Stimulated activated CD4-positive, alpha-beta T cell treated with anti-CD3 and anti-CD28 coated beads, Interleukin-4, amount 100 ng/mL, for 1 hour (primary cell): ENCODE results near the gene RNFT2.

ENCODE experiments used
- DNase-seq: peaks from one replicate; pipeline ENCODE4 v3.0.0-alpha.2; 2020

The RNFT2 gene, protein sequence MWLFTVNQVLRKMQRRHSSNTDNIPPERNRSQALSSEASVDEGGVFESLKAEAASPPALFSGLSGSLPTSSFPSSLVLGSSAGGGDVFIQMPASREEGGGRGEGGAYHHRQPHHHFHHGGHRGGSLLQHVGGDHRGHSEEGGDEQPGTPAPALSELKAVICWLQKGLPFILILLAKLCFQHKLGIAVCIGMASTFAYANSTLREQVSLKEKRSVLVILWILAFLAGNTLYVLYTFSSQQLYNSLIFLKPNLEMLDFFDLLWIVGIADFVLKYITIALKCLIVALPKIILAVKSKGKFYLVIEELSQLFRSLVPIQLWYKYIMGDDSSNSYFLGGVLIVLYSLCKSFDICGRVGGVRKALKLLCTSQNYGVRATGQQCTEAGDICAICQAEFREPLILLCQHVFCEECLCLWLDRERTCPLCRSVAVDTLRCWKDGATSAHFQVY

GRCh38 chr12:116737774-116738657 is at the start of gene RNFT2, which contains the start of gene SPRING1:
RNFT2 (plus strand) TSS chr12:116738315; CDS start chr12:116740498, 2,183 bp downstream.
SPRING1 (minus strand) TSS chr12:116738069; CDS start chr12:116737900, 169 bp downstream.
- DNase-seq = peak; percentile 99

DNA sequence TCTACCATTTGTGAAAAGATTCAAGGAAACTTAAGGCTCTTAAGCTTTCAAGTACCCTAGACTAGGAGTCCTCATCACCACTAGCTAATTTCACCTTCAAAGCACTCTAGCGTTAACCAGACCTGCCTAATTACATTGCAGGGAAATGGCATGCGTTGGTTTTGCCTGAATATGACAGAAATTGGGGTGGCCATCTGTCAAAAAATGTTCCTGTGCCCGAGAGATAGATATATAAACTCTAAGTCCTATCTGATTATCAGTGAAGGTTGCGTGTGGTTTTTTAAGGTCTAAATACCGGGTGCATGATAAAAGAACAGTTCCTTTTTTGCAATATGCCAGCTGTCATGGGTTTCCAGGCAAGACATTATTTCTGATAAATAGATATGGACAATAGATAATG is 48.6 kb upstream of the RNFT2 start:
- no peak for DNase-seq

DNA sequence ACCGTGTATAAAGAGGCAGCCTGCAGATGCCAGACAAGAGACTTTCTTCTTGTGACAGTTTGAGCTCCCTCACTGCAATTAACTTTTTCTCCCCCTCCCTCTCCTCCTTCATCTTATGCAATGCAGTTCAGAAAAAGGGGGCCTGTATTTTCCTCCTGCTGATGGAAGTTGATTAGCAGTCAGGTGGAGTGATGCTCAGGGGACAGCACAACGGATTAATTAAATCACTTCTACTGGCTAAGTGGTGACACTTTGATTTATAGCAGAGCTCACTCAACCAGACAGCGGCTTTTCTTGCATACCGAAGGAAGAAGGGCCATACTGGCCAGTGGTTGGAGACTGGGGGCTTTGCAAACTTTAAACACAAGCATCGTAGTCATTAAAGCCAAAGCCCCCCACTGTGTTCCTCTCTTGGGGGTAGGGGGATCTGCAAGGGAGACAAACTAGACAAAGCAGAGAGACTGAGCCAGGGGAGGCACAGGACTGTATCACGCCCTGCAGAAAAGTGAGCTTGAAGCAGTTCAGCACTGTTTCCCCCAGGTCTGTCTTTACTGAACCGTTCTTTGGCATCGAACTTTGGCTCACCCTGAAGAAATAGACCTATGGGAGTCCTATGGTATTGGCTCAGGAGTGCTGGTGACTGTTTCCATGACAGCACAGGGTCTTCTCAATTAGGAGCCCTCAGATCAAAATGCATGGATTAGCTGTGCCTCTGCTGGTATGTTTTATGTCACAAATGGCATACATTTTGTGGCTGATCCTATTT is 48.0 kb upstream of the RNFT2 start:
- no peak for DNase-seq

- DNase-seq = no peak
These were observed 46.9 kb upstream of the RNFT2 start for GRCh38 chr12:116691205-116691604.

DNA sequence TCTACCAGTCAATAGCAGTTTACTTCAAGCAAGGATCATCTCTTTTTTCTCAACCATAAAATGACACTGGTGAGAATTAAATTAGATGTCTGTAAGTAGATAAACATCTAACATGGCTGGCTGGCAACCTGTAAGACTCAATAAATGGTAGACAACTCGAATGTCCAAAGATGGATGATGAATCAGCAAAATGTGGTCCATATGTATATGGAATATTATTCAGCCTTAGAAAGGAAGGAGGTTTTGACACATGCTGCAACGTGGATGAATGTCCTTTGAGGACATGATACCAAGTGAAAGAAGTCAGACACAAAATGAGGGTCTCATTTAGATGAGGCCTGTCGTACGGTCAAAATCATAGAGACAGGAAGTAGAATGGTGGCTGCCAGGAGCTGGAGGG is 46.5 kb upstream of the RNFT2 start:
- DNase-seq = no peak

- DNase-seq = no peak
These were observed 45.5 kb upstream of the RNFT2 start for GRCh38 chr12:116692605-116693004.

DNA sequence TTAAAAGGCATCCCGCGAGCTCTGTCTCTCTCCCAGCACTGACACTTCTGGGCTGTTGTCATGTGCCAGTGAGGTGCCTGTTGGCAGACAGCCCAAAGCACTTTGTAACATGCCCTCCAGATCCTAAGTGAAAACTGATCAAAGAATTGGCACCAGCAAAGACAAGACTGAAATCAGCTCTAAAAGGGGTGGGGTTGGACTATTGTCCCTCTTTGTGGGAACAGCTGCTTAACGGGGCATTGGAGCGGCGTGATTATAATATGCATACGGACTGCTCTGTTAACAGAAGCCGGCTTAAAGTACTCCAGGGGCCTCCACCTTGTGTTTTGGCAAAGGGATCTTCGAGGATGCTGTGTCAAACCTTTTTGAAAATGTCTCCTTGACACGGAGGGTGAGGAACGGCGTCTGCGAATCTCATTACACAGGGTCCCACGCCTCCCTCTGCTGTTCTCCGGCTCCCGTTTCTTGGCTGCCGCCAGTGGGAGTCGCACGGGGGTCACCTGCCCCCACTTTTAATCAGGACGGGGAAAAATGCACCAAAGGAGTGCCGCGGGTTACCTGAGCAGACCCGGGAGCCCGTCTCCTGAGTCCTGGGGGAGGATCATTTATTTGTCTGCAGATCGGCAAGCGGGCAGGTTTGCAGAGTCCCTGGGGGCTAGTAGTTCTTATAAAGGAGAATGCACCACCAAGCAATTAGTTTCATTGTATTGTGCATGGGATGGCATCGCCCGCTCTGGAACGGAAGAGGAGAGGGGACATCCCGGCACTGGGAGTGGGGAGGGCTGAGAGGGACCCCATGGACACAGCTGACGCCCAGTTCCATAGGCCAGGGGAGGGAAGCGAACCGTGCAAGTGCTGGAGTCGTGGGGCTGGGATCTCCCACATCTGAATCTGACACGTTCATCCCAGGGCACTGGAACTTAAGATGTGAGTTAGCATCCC is 44.6 kb upstream of the RNFT2 start:
- DNase-seq = no peak

- DNase-seq = no peak
These were observed 43.3 kb upstream of the RNFT2 start for GRCh38 chr12:116694653-116695463.

DNA sequence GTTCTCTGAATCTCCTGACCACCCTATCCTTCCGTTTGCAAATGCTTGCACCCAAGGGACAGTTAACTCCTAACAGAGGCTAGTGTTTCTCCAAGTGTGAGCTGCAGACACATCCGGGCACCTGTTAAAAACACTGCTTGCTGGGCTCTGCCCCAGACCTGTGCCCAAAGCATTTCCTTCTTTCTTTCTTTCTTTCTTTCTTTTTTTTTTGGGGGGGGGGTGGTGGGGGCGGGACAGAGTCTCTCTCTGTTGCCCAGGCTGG is 42.7 kb upstream of the RNFT2 start:
- no peak for DNase-seq

- no peak for DNase-seq
These were observed 40.8 kb upstream of the RNFT2 start for GRCh38 chr12:116697305-116697704.

DNA sequence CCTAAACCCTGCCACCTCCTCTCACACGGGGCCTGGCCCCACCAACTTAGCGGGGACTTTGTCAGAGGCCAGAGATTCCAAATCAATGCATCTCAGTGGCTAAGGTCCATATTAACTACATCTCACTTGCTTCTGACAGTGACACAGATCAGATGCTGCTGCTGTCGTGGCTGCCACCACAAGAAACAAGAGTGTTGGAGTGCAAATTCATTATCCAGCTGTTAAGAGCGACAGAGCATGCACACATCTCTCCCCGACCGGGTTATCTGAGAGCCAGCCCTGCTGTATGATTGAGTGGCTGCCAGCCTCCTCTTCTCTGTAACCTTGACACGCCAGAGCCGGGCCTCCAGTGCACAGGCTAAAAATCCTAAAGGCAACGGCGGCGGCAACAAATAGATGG is 40.4 kb upstream of the RNFT2 start:
- DNase-seq = no peak

DNA sequence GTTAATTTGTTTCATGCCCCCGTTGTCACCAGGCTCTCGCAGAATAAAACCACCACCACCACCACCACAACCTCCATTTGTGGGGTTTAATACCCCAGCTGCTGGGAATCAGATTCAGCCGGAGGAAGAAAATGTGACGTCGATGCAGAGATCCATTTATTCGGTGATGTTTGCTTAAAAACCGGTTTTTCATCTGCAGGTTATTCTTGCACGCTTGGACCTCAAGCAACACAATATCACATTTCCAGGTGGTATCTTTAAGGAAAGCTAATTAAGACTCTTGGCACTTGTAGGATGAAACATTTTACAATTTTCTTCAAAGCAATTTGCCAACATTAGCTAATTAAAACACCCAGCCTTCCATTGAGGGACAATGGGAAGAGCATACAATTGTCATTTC is 40.0 kb upstream of the RNFT2 start:
- no peak for DNase-seq

DNA sequence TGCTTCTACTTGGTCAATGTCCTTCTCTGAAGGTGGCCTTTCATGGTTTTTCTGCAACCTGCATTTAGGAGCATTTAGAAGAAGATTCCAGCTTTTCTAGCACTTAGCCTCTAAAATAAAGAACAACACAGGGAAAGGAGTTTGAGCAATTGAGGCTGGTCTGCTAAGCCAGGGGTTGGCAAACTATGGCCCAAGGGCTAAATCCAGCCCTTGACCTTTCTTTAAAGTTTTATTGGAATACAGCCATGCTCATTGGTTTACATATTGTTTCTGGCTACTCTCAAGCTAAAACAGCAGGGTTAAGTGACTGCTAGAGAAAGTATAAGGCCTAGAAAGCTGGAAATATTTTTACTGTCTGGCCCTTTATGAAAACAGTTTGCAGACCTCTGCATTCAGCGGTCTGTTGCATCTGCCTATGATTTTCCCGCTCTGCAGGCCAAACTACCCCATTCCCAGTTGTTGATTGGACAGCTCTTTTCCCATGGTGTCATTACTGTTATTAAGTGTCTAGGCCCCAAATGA is 39.5 kb upstream of the RNFT2 start:
- no peak for DNase-seq

DNA sequence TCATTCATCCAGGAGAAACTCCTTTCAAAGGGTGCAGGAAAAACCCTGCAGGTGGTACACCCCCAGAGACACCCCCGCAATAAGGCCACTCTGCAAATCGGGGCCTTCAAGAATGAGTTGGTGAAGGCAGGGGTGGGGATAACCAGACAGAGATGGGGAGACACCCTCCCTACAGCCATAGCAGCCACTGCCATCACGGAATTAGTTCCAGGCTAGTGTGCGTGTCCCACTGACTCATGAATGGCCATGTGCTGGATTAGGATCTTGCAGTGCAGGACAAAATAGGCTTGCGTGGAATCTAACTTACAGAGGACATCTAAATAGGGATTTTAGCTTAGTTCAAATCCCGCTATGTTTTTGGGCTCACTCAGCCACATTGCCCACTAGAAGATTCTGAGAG is 38.0 kb upstream of the RNFT2 start:
- DNase-seq = no peak

- no peak for DNase-seq
These were observed 36.7 kb upstream of the RNFT2 start for GRCh38 chr12:116701432-116701831.

DNA sequence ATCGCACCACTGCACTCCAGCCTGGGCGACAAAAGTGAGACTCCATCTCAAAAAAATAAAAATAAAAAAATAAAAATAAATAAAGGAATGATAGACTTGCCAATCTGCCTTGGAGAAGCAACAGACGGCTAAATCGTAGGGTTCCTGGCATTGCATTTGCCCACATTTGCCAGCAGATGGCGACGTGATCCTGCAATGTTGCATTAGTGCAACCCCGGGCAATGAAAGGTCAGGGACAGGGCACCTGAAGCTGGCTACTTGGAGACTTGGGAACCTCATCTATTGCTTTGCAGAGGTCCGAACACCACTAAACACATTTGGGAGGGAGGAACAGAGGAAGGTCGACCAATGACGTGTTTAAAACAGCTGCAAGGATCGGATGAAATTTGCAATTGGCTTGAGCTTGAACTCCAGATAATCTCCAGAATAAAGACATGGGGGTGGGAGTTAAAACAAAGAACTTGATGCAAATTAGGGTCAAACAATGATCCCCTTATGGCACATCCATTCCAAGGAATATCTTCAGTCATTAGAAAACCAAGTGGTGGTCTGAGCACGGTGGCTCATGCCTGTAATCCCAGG is 34.8 kb upstream of the RNFT2 start:
- DNase-seq = peak; percentile 59

GRCh38 chr12:116707751-116708150 is 30.4 kb upstream of the RNFT2 start:
- no peak for DNase-seq

DNA sequence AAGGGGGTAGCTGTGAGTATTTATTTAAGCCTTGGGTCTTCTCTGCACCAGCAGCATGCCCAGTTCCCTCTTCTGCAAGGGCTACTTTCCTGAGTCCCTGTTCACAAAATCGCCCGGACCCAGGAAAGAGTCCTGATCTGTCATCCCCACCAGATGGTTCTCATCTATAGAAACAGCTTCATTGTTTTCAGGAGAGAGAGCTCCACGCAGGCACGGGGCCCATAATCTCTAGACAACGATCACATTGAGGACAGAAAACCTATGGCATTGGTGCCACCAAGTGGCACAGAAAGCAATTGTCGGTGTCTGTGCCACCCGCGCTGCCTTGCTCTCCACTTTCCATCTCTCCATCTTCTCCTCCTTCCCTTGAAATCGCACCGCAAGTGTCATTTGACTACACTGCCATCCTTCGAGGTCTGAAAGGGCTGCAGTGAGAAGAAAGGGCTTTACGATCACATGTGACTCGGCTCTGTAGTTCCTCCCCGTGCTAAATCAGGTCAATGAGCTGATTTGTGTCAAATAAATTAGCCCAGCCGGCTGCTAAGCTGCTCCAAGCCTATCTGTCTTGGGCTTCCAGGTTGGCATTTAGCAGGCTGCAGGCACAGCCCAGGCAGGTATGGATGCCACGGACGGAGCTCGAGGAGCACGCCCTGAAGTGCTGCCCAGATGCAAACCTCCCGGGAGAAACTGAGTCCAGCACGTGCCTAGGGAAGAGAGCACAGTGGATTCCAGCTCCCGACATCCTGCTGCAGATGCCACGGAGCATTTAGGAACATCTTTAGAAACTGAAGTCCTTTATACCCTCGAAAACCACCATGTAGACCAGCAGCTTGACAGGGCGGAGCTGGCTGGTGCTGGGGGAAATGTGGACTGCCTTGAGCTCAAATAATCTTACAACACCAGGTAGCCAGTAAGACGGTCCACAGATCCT is 29.0 kb upstream of the RNFT2 start:
- DNase-seq = peak; percentile 46

DNA sequence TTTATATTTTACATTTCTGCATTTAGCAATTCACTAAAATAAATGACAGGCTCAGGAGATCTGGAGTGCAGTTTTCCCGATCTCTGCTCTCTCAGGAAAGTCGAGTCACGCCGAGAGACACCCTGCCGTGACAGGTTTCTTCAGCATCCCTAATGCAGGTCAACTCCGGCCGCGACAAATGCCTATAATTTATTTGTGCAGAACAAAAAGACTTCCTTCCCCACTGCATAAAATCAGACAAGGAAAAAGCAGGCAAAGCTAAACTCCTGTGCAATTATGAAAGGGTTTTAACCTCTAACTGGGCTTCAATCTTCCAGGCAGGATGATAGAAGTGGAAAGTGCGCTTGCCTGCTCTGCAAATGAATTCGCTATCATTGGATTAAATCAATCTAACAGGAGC is 28.3 kb upstream of the RNFT2 start:
- no peak for DNase-seq
